Measurements from ENCODE around the gene LAMC2. TPM values are rescaled to one million over a fixed set of nuclear protein-coding genes. Genes with fewer than 3 reads are reported as not detected.

The LAMC2 gene
- total RNA-seq, 1 donor = 3.3 TPM

DNA sequence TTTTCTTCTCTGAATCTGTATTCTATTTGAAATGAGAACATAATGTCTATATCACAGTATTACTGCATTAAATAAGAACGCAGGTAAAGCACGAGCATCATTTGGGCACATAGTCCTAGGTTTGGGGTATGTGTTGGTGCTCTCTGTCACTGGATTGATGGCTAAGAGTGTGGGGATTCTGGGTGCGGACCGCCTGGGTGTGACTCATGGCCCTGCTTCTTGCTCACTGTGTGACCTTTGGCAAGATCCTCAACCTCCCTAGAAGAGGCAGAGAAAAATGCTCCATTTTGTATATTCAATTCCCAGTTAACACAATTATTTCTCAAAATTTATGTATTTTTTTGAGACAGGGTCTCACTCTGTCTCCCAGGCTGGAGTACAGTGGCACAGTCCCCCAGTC, 99.7 kb downstream of the LAMC2 start:
- DNase-seq (ENCODE audit: insufficient read length, low spot score, missing footprints) = peak; percentile 58
- no peaks in the 10 kb centered on the region for H4K20me1 ChIP-seq (ENCODE audit: insufficient read depth, low read length)
- H3K27me3 ChIP-seq (ENCODE audit: insufficient read depth, low read length) = no peaks in the 10 kb centered on the region
- peaks cover 22% of the 10 kb centered on the region for H3K4me1 ChIP-seq (ENCODE audit: insufficient read depth, low read length)
- H3K27ac ChIP-seq (ENCODE audit: low read depth, low read length) = no peak overlapping the region
- no peak overlapping the region for H3K4me3 ChIP-seq (ENCODE audit: insufficient read depth, low read length)
- H3K79me2 ChIP-seq (ENCODE audit: insufficient read depth, low read length) = no peaks in the 10 kb centered on the region
- H3K9me3 ChIP-seq (ENCODE audit: low read depth, low read length) = no peaks in the 10 kb centered on the region
- H3K4me2 ChIP-seq (ENCODE audit: insufficient read depth, low read length) = no peak overlapping the region
- no peak for TF ChIP-seq CTCF (IDR thresholded peaks at IDR 0.05; ENCODE audit: extremely low read depth, low read depth, low read length)
- no peaks in the 10 kb centered on the region for H3K36me3 ChIP-seq (ENCODE audit: insufficient read depth, low read length)
- H2AFZ ChIP-seq (ENCODE audit: low read length) = no peak overlapping the region

GRCh38 chr1:183287191-183287675, 101.2 kb downstream of the LAMC2 start:
- Histone ChIP-seq H3K4me2 (ENCODE audit: insufficient read depth, low read length) (no peak overlapping the region), H3K79me2 (ENCODE audit: insufficient read depth, low read length) (no peaks in the 10 kb centered on the region), H3K4me1 (ENCODE audit: insufficient read depth, low read length) (peaks cover 20% of the 10 kb centered on the region), H3K9me3 (ENCODE audit: low read depth, low read length) (no peaks in the 10 kb centered on the region), H3K27me3 (ENCODE audit: insufficient read depth, low read length) (no peaks in the 10 kb centered on the region), H3K27ac (ENCODE audit: low read depth, low read length) (no peak overlapping the region), H2AFZ (ENCODE audit: low read length) (peak overlapping the region; percentile 23), H4K20me1 (ENCODE audit: insufficient read depth, low read length) (no peaks in the 10 kb centered on the region), H3K36me3 (ENCODE audit: insufficient read depth, low read length) (no peaks in the 10 kb centered on the region), H3K4me3 (ENCODE audit: insufficient read depth, low read length) (no peak overlapping the region)
- peak; percentile 57 for DNase-seq (ENCODE audit: insufficient read length, low spot score, missing footprints)
- no peak for TF ChIP-seq CTCF (IDR thresholded peaks at IDR 0.05; ENCODE audit: extremely low read depth, low read depth, low read length)

- Histone ChIP-seq H3K4me3 (ENCODE audit: insufficient read depth, low read length) (no peak overlapping the region), H3K36me3 (ENCODE audit: insufficient read depth, low read length) (no peaks in the 10 kb centered on the region), H3K9me3 (ENCODE audit: low read depth, low read length) (no peaks in the 10 kb centered on the region), H3K27ac (ENCODE audit: low read depth, low read length) (no peak overlapping the region), H3K79me2 (ENCODE audit: insufficient read depth, low read length) (no peaks in the 10 kb centered on the region), H4K20me1 (ENCODE audit: insufficient read depth, low read length) (no peaks in the 10 kb centered on the region), H3K4me2 (ENCODE audit: insufficient read depth, low read length) (no peak overlapping the region), H3K4me1 (ENCODE audit: insufficient read depth, low read length) (peaks cover 24% of the 10 kb centered on the region), H3K27me3 (ENCODE audit: insufficient read depth, low read length) (no peaks in the 10 kb centered on the region), H2AFZ (ENCODE audit: low read length) (no peak overlapping the region)
- no peak for DNase-seq (ENCODE audit: insufficient read length, low spot score, missing footprints)
- no peak for TF ChIP-seq CTCF (IDR thresholded peaks at IDR 0.05; ENCODE audit: extremely low read depth, low read depth, low read length)
These were observed 102.5 kb downstream of the LAMC2 start for GRCh38 chr1:183288583-183288982.

- Histone ChIP-seq H3K27ac (ENCODE audit: low read depth, low read length) (no peak overlapping the region), H2AFZ (ENCODE audit: low read length) (no peak overlapping the region), H3K79me2 (ENCODE audit: insufficient read depth, low read length) (no peaks in the 10 kb centered on the region), H4K20me1 (ENCODE audit: insufficient read depth, low read length) (no peaks in the 10 kb centered on the region), H3K9me3 (ENCODE audit: low read depth, low read length) (no peaks in the 10 kb centered on the region), H3K27me3 (ENCODE audit: insufficient read depth, low read length) (no peaks in the 10 kb centered on the region), H3K4me1 (ENCODE audit: insufficient read depth, low read length) (peaks cover 24% of the 10 kb centered on the region), H3K4me3 (ENCODE audit: insufficient read depth, low read length) (no peak overlapping the region), H3K36me3 (ENCODE audit: insufficient read depth, low read length) (no peaks in the 10 kb centered on the region), H3K4me2 (ENCODE audit: insufficient read depth, low read length) (no peak overlapping the region)
- TF ChIP-seq CTCF (IDR thresholded peaks at IDR 0.05; ENCODE audit: extremely low read depth, low read depth, low read length) = no peak
- peak; percentile 49 for DNase-seq (ENCODE audit: insufficient read length, low spot score, missing footprints)
These were observed 103.0 kb downstream of the LAMC2 start for GRCh38 chr1:183289051-183289496.

Measured in osteoblast (primary cell).